Tibial nerve (tissue), 4 donors: ENCODE data around the gene CNPY1.

Experiments
- CTCF ChIP-seq, 5 experiments: fragments of 200-600 bp in 3 of 5; fragments of 450-650 bp in 2 of 5; sonication (generic) in 3 of 5; IDR thresholded peaks; one replicate each; pipeline ENCODE4 v1.5.1; 2016 to 2019; ENCODE audit warnings: antibody characterized with exemption in 5 of 5, mild to moderate bottlenecking in 3 of 5, moderate library complexity in 2 of 5
- EP300 ChIP-seq, 2 donors: sonication (generic); formaldehyde crosslinking; IDR thresholded peaks; one replicate each; pipeline ENCODE4 v1.6.1; 2017; ENCODE audit warnings: antibody characterized with exemption in 2 of 2, mild to moderate bottlenecking in 1 of 2

GRCh38 chr7:155545348-155545747, 1.0 kb downstream of the CNPY1 start:
- TF ChIP-seq CTCF (IDR thresholded peaks at IDR 0.05) = no peak
- no peak for TF ChIP-seq EP300 (IDR thresholded peaks at IDR 0.05)
